B cell (primary cell): Measurements from ENCODE around the gene C9orf78. TPM values are rescaled to one million over a fixed set of nuclear protein-coding genes. Genes with fewer than 3 reads are reported as not detected.

ENCODE experiments used
- ATAC-seq: fragments of 200-7000 bp; cut with Tn5 transposase; one replicate; pipeline ENCODE4 v1.10.0; 2021; ENCODE audit warnings: low read depth, mild to moderate bottlenecking, moderate number of reproducible peaks, moderate library complexity
- CTCF ChIA-PET: fragments of 350-600 bp; sonication (Branson Sonifier 250); formaldehyde crosslinking; loops from one replicate; lab custom pipeline; 2021; ENCODE audit warnings: antibody characterized with exemption, inconsistent platforms; lab: Charles Lee
- POLR2A ChIA-PET: fragments of 350-600 bp; sonication (Branson Sonifier 250); formaldehyde crosslinking; loops from one replicate; lab custom pipeline; 2021; ENCODE audit warnings: antibody characterized with exemption; lab: Charles Lee
- DNase-seq: peaks from one replicate; pipeline ENCODE4 v3.0.0; 2013
- H2AFZ ChIP-seq: 2 replicates; pipeline ENCODE4 v1.6.1; 2012; ENCODE audit warnings: mild to moderate bottlenecking, low read depth, low read length; ENCODE audit not compliant: insufficient read depth, poor library complexity, severe bottlenecking
- H3K27ac ChIP-seq, 2 donors: 1 replicate in 1 of 2; 2 replicates in 1 of 2; pipeline ENCODE4 v1.5.1; 2012 to 2013; ENCODE audit warnings: low read length in 2 of 2, mild to moderate bottlenecking in 2 of 2, moderate library complexity in 1 of 2
- H3K27me3 ChIP-seq, 4 experiments: fragments of 200-600 bp in 1 of 4; sonication (generic) in 1 of 4; replicated peaks in 1 of 4; 1 replicate in 2 of 4; 2 replicates in 2 of 4; pipeline versions ENCODE4 v1.6.1 to v1.7.0; 2013 to 2016; ENCODE audit warnings: low read length in 3 of 4, mild to moderate bottlenecking in 2 of 4, mixed read lengths in 1 of 4, moderate library complexity in 1 of 4; ENCODE audit not compliant: insufficient read depth in 4 of 4, control insufficient read depth in 3 of 4; ENCODE audit errors: control extremely low read depth in 1 of 4
- H3K36me3 ChIP-seq, 2 experiments: replicated peaks in 1 of 2; 1 replicate in 1 of 2; 2 replicates in 1 of 2; pipeline versions ENCODE4 v1.6.1 to v1.7.1; 2013; ENCODE audit warnings: low read length in 1 of 2; ENCODE audit not compliant: insufficient read depth in 2 of 2, control insufficient read depth in 1 of 2; ENCODE audit errors: control extremely low read depth in 1 of 2, extremely low read depth in 1 of 2
- H3K4me1 ChIP-seq, 2 donors: fragments of 200-600 bp in 1 of 2; sonication (generic) in 1 of 2; 1 replicate in 1 of 2; 2 replicates in 1 of 2; pipeline versions ENCODE4 v1.5.1 to v1.6.1; 2013 to 2017; ENCODE audit warnings: low read length in 2 of 2; ENCODE audit not compliant: control insufficient read depth in 2 of 2, insufficient read depth in 2 of 2
- H3K4me2 ChIP-seq: replicated peaks from 2 replicates; pipeline ENCODE3; 2012; ENCODE audit warnings: mild to moderate bottlenecking, low read depth, low read length; ENCODE audit not compliant: poor library complexity, severe bottlenecking
- H3K4me3 ChIP-seq, 5 experiments: fragments of 200-600 bp in 1 of 5; sonication (generic) in 1 of 5; 1 replicate in 3 of 5; 2 replicates in 2 of 5; pipeline versions ENCODE4 v1.5.1 to v1.7.0; 2011 to 2016; ENCODE audit warnings: low read length in 4 of 5, mild to moderate bottlenecking in 4 of 5, low read depth in 2 of 5, control low read depth in 1 of 5, moderate library complexity in 1 of 5; ENCODE audit not compliant: insufficient read depth in 1 of 5; ENCODE audit errors: control extremely low read depth in 1 of 5, extremely low read depth in 1 of 5
- H3K79me2 ChIP-seq: fragments of 200-600 bp; sonication (generic); one replicate; pipeline ENCODE4 v1.6.0; 2016; ENCODE audit warnings: low read length; ENCODE audit not compliant: control insufficient read depth, insufficient read depth
- H3K9ac ChIP-seq: fragments of 200-600 bp; sonication (generic); 2 replicates; pipeline ENCODE4 v1.6.1; 2017; ENCODE audit warnings: mild to moderate bottlenecking, low read length, moderate library complexity
- H3K9me3 ChIP-seq, 3 donors: one replicate each; pipeline versions ENCODE4 v1.6.1 to v1.7.1; 2013; ENCODE audit warnings: low read length in 2 of 3; ENCODE audit not compliant: control insufficient read depth in 2 of 3, insufficient read depth in 1 of 3; ENCODE audit errors: control extremely low read depth in 1 of 3
- H4K20me1 ChIP-seq: 2 replicates; pipeline ENCODE4 v1.6.0; 2012; ENCODE audit warnings: mild to moderate bottlenecking, low read length; ENCODE audit not compliant: insufficient read depth, control insufficient read depth, poor library complexity, severe bottlenecking
- H3K27ac Mint-ChIP-seq: one replicate; pipeline ENCODE4 v1.8.0; 2021; ENCODE audit warnings: mixed read lengths
- H3K27me3 Mint-ChIP-seq: one replicate; pipeline ENCODE4 v1.8.0; 2021; ENCODE audit warnings: mixed read lengths
- H3K4me1 Mint-ChIP-seq: one replicate; pipeline ENCODE4 v1.8.0; 2021; ENCODE audit warnings: mixed read lengths
- H3K4me3 Mint-ChIP-seq: one replicate; pipeline ENCODE4 v1.8.0; 2021; ENCODE audit warnings: mixed read lengths
- H3K9me3 Mint-ChIP-seq: one replicate; pipeline ENCODE4 v1.8.0; 2022; ENCODE audit warnings: mixed read lengths; ENCODE audit not compliant: insufficient read depth
- CTCF ChIP-seq: fragments of 200-600 bp; IDR thresholded peaks from one replicate; pipeline ENCODE4 v1.8.0; 2022; ENCODE audit warnings: antibody characterized with exemption, mild to moderate bottlenecking
- EZH2 ChIP-seq: IDR thresholded peaks from 2 replicates; pipeline ENCODE4 v1.6.1; 2012; ENCODE audit warnings: borderline replicate concordance, low read depth, mild to moderate bottlenecking, moderate library complexity, low read length; ENCODE audit not compliant: insufficient read depth, poor library complexity, severe bottlenecking
- WGBS: methylation state at CpG from one replicate; pipeline ENCODE4 v1.1.5; 2013; ENCODE audit warnings: missing lambda C conversion rate; ENCODE audit not compliant: insufficient coverage; 5-methylcytosine and 5-hydroxymethylcytosine counted together
- intact Hi-C: fragments of 100-400 bp; cut with micrococcal nuclease; formaldehyde crosslinking; loops from one replicate; pipeline ENCODE4 v1.10.0; 2022
- polyA plus RNA-seq: library from polyadenylated mRNA; depleted of rRNA; stranded (reverse); fragments of >200 nt; gene quantifications from 2 replicates; pipeline ENCODE4 v1.2.3, GENCODE V29; 2012
- total RNA-seq, 2 donors: library from RNA; stranded (reverse); fragments of 120-200 nt in 1 of 2; gene quantifications; 1 replicate in 1 of 2; 2 replicates in 1 of 2; pipeline versions ENCODE4 v1.2.3 to v1.2.4, GENCODE V29; 2013 to 2022

Gene C9orf78
- total and polyA plus RNA-seq, 2 donors (not counting 1 experiment from before 2014, with no cell fraction given): 42.8 to 43.6 TPM

GRCh38 chr9:129841071-129841470 is 6.0 kb upstream of the C9orf78 start:
- Histone ChIP-seq H2AFZ (no peak overlapping the region), H3K4me2 (no peak overlapping the region), H3K9ac (no peak overlapping the region), H3K79me2 (peaks cover 63% of the 10 kb centered on the region), H3K4me1 (peaks cover 10 to 22% of the 10 kb centered on the region in 2 donors), H3K27me3 (no peaks in the 10 kb centered on the region), H3K9me3 (no peaks in the 10 kb centered on the region), H4K20me1 (peaks cover 35% of the 10 kb centered on the region), H3K27ac (no peak overlapping the region), H3K4me3 (no peak overlapping the region), H3K36me3 (peaks cover 0 to 3% of the 10 kb centered on the region in 2 experiments)
- WGBS: 96% methylated on average over 3 of the region's 4 CpGs
- Mint-ChIP-seq H3K4me3 (no peak overlapping the region), H3K9me3 (no peaks in the 10 kb centered on the region), H3K27ac (no peak overlapping the region), H3K27me3 (no peaks in the 10 kb centered on the region), H3K4me1 (peaks cover 29% of the 10 kb centered on the region)
- no peak for DNase-seq
- intact Hi-C loops: no loop called here
- CTCF ChIA-PET: interaction anchor here (0.6 kb wide), 1 partner anchor 71 kb away, joined by 4 read pairs; no protein-coding TSS in a partner anchor
- ATAC-seq: no peak
- no peak for TF ChIP-seq CTCF
- no peak for TF ChIP-seq EZH2
- POLR2A ChIA-PET: interaction anchor here (0.6 kb wide), 1 partner anchor 1647 kb away, joined by 5 read pairs; no protein-coding TSS in a partner anchor

- ChIA-PET CTCF (no interaction called here), POLR2A (no interaction called here)
- intact Hi-C loops: no loop called here
- H3K4me2 ChIP-seq: peak overlapping the region; percentile 9
- no peaks in the 10 kb centered on the region for H3K9me3 Mint-ChIP-seq
- H3K79me2 ChIP-seq: peaks cover 71% of the 10 kb centered on the region
- H3K4me3 Mint-ChIP-seq: no peak overlapping the region
- peaks cover 33% of the 10 kb centered on the region for H3K4me1 Mint-ChIP-seq
- peaks cover 13 to 26% of the 10 kb centered on the region in 2 donors for H3K4me1 ChIP-seq
- WGBS: 32% methylated on average over 7 of the region's 8 CpGs
- peaks cover 0 to 3% of the 10 kb centered on the region in 2 experiments for H3K36me3 ChIP-seq
- TF ChIP-seq CTCF (no peak), EZH2 (no peak)
- H3K27ac Mint-ChIP-seq: no peak overlapping the region
- H2AFZ ChIP-seq: no peak overlapping the region
- no peak overlapping the region for H3K4me3 ChIP-seq
- no peaks in the 10 kb centered on the region for H3K27me3 ChIP-seq
- no peak overlapping the region for H3K9ac ChIP-seq
- H3K27ac ChIP-seq: no peak overlapping the region
- no peaks in the 10 kb centered on the region for H3K9me3 ChIP-seq
- no peak for ATAC-seq
- DNase-seq: no peak
- peaks cover 42% of the 10 kb centered on the region for H4K20me1 ChIP-seq
- no peaks in the 10 kb centered on the region for H3K27me3 Mint-ChIP-seq
Measured at GRCh38 chr9:129840034-129840433, 5.0 kb upstream of the C9orf78 start.
